GM23338 (cell line): Measurements from ENCODE around the gene NPS. TPM values are rescaled to one million over a fixed set of nuclear protein-coding genes. Genes with fewer than 3 reads are reported as not detected.

Source experiments
- ATAC-seq: fragments of 200-7000 bp; cut with Tn5 transposase; 3 replicates; pipeline ENCODE4 v1.9.1; 2020
- DNase-seq: peaks from one replicate; pipeline ENCODE4 v3.0.0-alpha.2; 2015; ENCODE audit warnings: low spot score
- H2AFZ ChIP-seq: fragments of 200-600 bp; sonication (generic); 2 replicates; pipeline ENCODE4 v1.8.0; 2016; ENCODE audit warnings: antibody characterized with exemption, mild to moderate bottlenecking, moderate library complexity
- H3F3A ChIP-seq: fragments of 200-600 bp; sonication (generic); replicated peaks from 2 replicates; pipeline ENCODE4 v1.8.0; 2017; ENCODE audit warnings: antibody characterized with exemption, mixed run types, low read depth
- H3K27ac ChIP-seq: fragments of 200-600 bp; sonication (generic); 2 replicates; pipeline ENCODE4 v1.6.1; 2016; ENCODE audit warnings: low read depth
- H3K27me3 ChIP-seq: fragments of 200-600 bp; sonication (generic); 2 replicates; pipeline ENCODE4 v1.8.0; 2016; ENCODE audit warnings: mild to moderate bottlenecking, mixed run types, moderate library complexity; ENCODE audit not compliant: insufficient read depth
- H3K36me3 ChIP-seq: fragments of 200-600 bp; sonication (generic); 2 replicates; pipeline ENCODE4 v1.8.0; 2016; ENCODE audit warnings: mild to moderate bottlenecking; ENCODE audit not compliant: insufficient read depth
- H3K4me1 ChIP-seq: fragments of 200-600 bp; sonication (generic); 2 replicates; pipeline ENCODE4 v1.8.0; 2016; ENCODE audit warnings: mild to moderate bottlenecking, moderate library complexity; ENCODE audit not compliant: insufficient read depth
- H3K4me2 ChIP-seq: fragments of 200-600 bp; sonication (generic); 2 replicates; pipeline ENCODE4 v1.7.1; 2017; ENCODE audit warnings: mixed run types
- H3K4me3 ChIP-seq: fragments of 200-600 bp; sonication (generic); 2 replicates; pipeline ENCODE4 v1.6.1; 2016; ENCODE audit warnings: mixed run types
- H3K79me2 ChIP-seq: fragments of 200-600 bp; sonication (generic); replicated peaks from 2 replicates; pipeline ENCODE4 v1.8.0; 2017; ENCODE audit warnings: mild to moderate bottlenecking; ENCODE audit not compliant: insufficient read depth
- H3K9me2 ChIP-seq: fragments of 200-600 bp; sonication (generic); 2 replicates; pipeline ENCODE4 v1.8.0; 2017; ENCODE audit not compliant: insufficient read depth
- H4K20me1 ChIP-seq: fragments of 200-600 bp; sonication (generic); replicated peaks from 2 replicates; pipeline ENCODE4 v1.8.0; 2017; ENCODE audit warnings: mild to moderate bottlenecking; ENCODE audit not compliant: insufficient read depth
- H3K27ac Mint-ChIP-seq: 2 replicates; pipeline ENCODE4 v1.8.0; 2020; ENCODE audit warnings: inconsistent platforms, mild to moderate bottlenecking, moderate library complexity, mixed read lengths
- H3K27me3 Mint-ChIP-seq: 3 replicates; pipeline ENCODE4 v1.8.0; 2022; ENCODE audit warnings: low read depth, mild to moderate bottlenecking, moderate library complexity, mixed read lengths, inconsistent platforms; ENCODE audit not compliant: insufficient read depth, poor library complexity
- H3K36me3 Mint-ChIP-seq: 3 replicates; pipeline ENCODE4 v1.8.0; 2021; ENCODE audit warnings: low read depth, mild to moderate bottlenecking, inconsistent platforms, moderate library complexity, mixed read lengths
- H3K4me1 Mint-ChIP-seq: 3 replicates; pipeline ENCODE4 v1.8.0; 2020; ENCODE audit warnings: mild to moderate bottlenecking, inconsistent platforms, mixed read lengths
- H3K4me3 Mint-ChIP-seq: 3 replicates; pipeline ENCODE4 v1.8.0; 2021; ENCODE audit warnings: moderate library complexity, mild to moderate bottlenecking, inconsistent platforms, mixed read lengths
- H3K9me3 Mint-ChIP-seq: 3 replicates; pipeline ENCODE4 v1.8.0; 2020; ENCODE audit warnings: moderate library complexity, mild to moderate bottlenecking, inconsistent platforms, mixed read lengths
- CTCF ChIP-seq, 2 experiments: fragments of 200-600 bp in 1 of 2; sonication (generic) in 1 of 2; conservative IDR thresholded peaks; 2 replicates each; pipeline versions ENCODE4 v1.5.1 to v1.6.1; 2016 to 2017; ENCODE audit warnings: antibody characterized with exemption in 2 of 2, low read depth in 2 of 2, mild to moderate bottlenecking in 2 of 2, moderate library complexity in 1 of 2
- EZH2 ChIP-seq: fragments of 200-600 bp; sonication (generic); IDR thresholded peaks from one replicate; pipeline ENCODE4 v1.8.0; 2017; ENCODE audit warnings: antibody characterized with exemption, mild to moderate bottlenecking, low read depth; ENCODE audit not compliant: unreplicated experiment
- JUNB ChIP-seq: IDR thresholded peaks from one replicate; pipeline ENCODE4 v1.6.1; 2016; ENCODE audit warnings: antibody characterized with exemption; ENCODE audit not compliant: unreplicated experiment
- NANOG ChIP-seq: IDR thresholded peaks from 2 replicates; pipeline ENCODE4 v1.6.1; 2016; ENCODE audit warnings: antibody characterized with exemption, borderline replicate concordance
- POLR2AphosphoS5 ChIP-seq: IDR thresholded peaks from 2 replicates; pipeline ENCODE4 v1.6.1; 2016; ENCODE audit warnings: antibody characterized with exemption, low read depth
- REST ChIP-seq: IDR thresholded peaks from one replicate; pipeline ENCODE4 v1.6.1; 2018; ENCODE audit warnings: antibody characterized with exemption; ENCODE audit not compliant: unreplicated experiment
- STAT1 ChIP-seq: IDR thresholded peaks from one replicate; pipeline ENCODE4 v1.6.1; 2016; ENCODE audit warnings: antibody characterized with exemption; ENCODE audit not compliant: unreplicated experiment
- ZNF114 ChIP-seq: fragments of 250-450 bp; sonication (Bioruptor Pico); IDR thresholded peaks from 2 replicates; pipeline ENCODE4 v1.5.0; 2020; ENCODE audit warnings: mild to moderate bottlenecking, moderate library complexity
- ZNF331 ChIP-seq: fragments of 250-450 bp; sonication (Bioruptor Pico); IDR thresholded peaks from 2 replicates; pipeline ENCODE4 v1.5.0; 2020; ENCODE audit warnings: low read depth, mild to moderate bottlenecking, moderate library complexity
- ZNF462 ChIP-seq: fragments of 250-450 bp; sonication (Bioruptor Pico); IDR thresholded peaks from 2 replicates; pipeline ENCODE4 v1.5.0; 2020; ENCODE audit warnings: mild to moderate bottlenecking, moderate library complexity
- polyA plus RNA-seq: library from polyadenylated mRNA; unstranded; fragments of >200 nt; fragmentation: Nextera tagmentation; extraction: Ambion mirVana; gene quantifications from 2 replicates; pipeline ENCODE4 v1.2.1, GENCODE V29; 2016
- total RNA-seq: library from RNA; depleted of rRNA; stranded (reverse); fragments of >200 nt; shearing (Covaris generic); gene quantifications from 2 replicates; pipeline ENCODE4 v1.2.3, GENCODE V29; 2014

Gene NPS
- total and polyA plus RNA-seq, 2 experiments from 2014 or later: not detected

GRCh38 chr10:127578961-127579305, 29.8 kb downstream of the NPS start (continued):
- TF ChIP-seq ZNF462 (CRISPR knock-in tag): no peak
- TF ChIP-seq JUNB: no peak
- TF ChIP-seq REST: no peak
- no peak for TF ChIP-seq STAT1
- no peak for TF ChIP-seq POLR2AphosphoS5

GRCh38 chr10:127579640-127580039, 30.5 kb downstream of the NPS start:
- H3K27ac ChIP-seq: no peak overlapping the region
- ATAC-seq (no peak), DNase-seq (no peak)
- no peaks in the 10 kb centered on the region for H3K4me1 ChIP-seq
- H3K4me2 ChIP-seq: no peak overlapping the region
- H3K9me2 ChIP-seq: no peaks in the 10 kb centered on the region
- Mint-ChIP-seq H3K4me3 (no peak overlapping the region), H3K9me3 (no peaks in the 10 kb centered on the region), H3K27me3 (peaks cover 3% of the 10 kb centered on the region), H3K4me1 (no peaks in the 10 kb centered on the region), H3K36me3 (no peaks in the 10 kb centered on the region), H3K27ac (no peak overlapping the region)
- no peaks in the 10 kb centered on the region for H3K27me3 ChIP-seq
- no peak overlapping the region for H3K4me3 ChIP-seq
- no peaks in the 10 kb centered on the region for H3F3A ChIP-seq
- H2AFZ ChIP-seq: no peak overlapping the region
- H4K20me1 ChIP-seq: no peaks in the 10 kb centered on the region
- H3K36me3 ChIP-seq: no peaks in the 10 kb centered on the region
- H3K79me2 ChIP-seq: no peaks in the 10 kb centered on the region
- TF ChIP-seq EZH2 (no peak), NANOG (no peak), ZNF114 (CRISPR knock-in tag) (no peak), CTCF (conservative IDR thresholded peaks at IDR 0.05; ENCODE audit: low read depth in 2 of 2) (no peak), ZNF331 (CRISPR knock-in tag) (no peak)
